HG03571 (cell line): Measurements from ENCODE around the gene BCAS3.
"Not testable (repeated sequence)": the region's sequence is repeated elsewhere in the genome, so short reads cannot be mapped to it uniquely, and the experiment has no call there.

Source experiments
- ATAC-seq: cut with Tn5 transposase; IDR thresholded peaks from one replicate; pipeline ENCODE4 v1.9.1; 2021; ENCODE audit not compliant: unreplicated experiment

BCAS3 gene

DNA sequence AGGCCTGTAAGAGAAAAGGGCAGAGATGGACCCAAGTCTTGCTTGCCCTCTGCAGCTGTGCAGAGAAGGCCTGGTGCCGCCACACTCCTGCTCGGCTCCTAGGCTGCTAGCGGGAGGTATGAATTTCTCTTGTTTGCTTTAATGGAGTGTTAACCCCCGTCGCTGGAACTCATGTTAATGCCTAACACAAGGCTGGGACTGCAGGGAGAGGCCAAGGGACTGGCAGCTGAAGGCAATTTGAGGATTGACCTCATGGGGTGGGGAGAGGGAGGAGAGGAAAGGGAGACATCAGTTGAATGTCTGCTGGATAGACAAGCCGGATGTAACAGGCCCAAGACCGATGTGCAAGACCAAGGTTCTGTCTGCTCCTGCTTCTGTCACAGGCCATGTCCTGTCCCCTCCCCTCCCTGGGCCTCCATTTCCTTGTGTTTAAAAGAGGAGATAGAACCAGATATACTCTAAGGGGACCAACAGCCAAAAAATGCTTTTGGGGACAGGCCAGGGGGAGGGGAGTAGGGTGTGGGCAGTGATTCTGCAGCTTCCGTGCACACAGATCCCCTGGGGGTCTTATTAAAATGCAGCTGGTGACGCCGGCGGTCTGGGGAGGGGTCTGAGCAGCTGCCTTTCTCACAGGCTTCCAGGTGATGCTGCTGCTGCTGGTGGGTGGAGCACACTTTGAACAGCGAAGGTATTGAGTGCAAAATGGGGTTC, 675.3 kb downstream of the BCAS3 start:
- ATAC-seq = no peak

DNA sequence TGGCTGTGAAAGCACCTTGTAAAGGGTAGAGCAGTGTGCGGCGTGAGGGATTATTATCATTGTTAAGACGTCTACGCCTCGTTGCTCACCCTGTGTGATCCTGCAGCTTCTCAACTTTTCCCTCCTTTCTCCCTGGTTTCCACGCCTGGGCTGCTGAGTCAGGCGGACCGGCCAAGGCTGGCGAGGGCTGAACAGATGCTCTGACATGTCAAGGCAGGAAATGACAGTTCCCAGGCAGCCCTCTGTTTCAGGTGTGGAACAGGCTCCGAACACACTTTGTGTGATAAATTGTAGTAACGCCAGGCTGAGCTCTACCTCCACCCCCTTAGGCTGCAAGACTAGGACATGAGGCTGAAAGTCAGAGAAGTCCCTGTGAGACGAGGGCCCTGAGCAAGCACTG, 676.0 kb downstream of the BCAS3 start:
- no peak for ATAC-seq

DNA sequence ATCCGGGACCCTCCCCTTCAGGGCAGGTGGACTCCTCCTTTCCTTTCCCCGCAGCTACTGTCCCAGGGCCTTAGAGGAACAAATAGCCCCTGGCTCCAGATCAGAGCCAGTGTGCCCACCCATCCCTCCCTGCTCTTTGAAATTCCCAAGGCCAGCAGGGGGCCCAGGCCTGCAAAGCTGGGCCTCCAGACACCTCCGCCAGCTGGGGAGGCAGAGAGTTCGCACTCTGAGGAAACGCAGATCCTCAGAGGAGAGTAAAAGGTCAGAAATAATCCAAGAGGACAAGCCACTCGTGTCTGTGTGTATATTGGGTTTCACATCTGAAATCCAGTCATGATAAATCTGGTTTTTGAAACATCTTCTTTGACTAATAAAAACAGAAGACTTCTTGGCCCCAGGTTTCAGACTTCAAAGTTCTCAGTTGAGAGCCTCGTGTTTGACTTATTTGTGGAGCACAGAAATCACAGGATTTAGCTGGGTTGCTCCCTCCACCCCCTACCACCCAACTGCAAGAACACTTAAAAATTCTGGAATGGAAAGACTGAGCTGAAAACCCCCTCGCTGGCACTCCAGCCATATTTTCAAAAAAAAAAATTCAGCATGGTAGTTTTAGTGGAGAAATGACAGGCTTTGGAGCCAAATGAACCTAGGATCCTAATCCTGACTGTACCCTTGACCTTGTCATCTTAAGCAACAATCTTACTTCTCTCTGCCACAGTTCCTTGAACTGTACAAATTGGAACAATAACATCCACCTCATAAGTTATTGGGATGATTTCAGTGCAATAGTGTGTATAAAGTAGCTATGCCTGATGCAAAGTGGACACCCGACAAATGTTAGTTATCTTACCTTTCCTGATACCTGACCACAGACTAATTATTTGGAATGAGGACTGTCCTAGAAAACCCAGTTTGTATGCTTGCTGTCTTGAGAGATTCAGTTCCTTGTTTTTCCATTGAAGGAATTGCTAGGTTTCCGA, 677.5 kb downstream of the BCAS3 start:
- ATAC-seq = no peak

DNA sequence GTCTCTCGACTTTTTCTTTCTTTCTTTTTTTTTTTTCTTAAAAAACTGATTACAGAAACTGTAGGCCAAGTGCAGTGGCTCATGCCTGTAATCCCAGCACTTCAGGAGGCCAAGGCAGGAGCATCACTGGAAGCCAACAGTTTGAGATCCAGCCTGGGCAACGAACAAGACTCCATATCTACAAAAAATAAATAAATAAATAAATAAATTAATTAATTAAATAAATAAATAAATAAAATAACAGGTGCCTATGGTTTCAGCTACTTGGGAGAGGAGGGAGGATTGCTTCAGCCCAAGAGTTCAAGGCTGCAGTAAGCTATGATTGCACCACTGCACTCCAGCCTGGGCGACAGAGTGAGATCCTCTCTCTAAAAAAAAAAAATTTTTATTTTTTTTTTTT, 679.4 kb downstream of the BCAS3 start:
- ATAC-seq = not testable (repeated sequence)

DNA sequence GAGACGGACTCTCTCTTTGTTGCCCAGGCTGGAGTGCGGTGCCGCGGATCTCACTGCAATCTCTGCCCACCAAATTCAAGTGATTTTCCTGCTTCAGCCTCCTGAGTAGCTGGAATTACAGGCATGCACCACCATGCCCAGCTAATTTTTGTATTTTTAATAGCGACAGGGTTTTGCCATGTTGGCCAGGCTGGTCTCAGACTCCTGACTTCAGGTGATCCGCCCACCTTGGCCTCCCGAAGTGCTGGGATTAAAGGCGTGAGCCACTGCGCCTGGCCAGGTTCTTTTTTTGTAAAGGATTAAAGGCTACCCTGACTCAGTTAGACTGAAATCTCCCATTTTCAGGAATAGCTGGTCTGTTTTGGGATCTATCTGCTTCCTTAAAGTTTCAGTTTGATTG, 681.9 kb downstream of the BCAS3 start:
- ATAC-seq = not testable (repeated sequence)

DNA sequence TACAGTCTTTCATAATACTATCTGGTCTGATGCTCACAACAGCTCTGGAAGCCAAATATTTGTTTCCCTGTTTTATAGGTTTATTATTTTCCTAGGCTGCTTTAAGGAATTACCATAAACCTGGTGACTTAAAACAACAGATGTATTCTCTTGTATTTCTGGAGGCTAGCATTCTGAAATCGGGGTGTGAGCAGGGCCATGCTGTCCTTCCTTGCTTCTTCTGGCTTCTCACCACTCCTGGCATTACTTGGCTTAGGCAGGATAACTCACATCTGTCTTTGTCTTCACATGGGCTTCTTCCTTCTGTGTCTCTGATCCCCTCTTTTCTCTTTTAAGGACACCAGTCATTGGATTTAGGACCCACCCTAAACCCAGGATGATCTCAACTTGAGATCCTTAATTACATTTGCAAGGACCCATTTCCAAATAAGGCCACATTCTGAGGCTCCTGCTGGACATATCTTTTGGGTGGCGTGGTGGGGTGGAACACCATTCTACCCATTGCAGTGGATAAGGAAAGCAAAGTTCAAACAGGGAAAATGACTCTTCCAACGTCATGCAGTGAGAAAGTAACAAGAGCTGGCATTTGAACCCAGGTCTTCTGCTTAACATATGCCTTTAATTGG, 682.8 kb downstream of the BCAS3 start:
- ATAC-seq = no peak

DNA sequence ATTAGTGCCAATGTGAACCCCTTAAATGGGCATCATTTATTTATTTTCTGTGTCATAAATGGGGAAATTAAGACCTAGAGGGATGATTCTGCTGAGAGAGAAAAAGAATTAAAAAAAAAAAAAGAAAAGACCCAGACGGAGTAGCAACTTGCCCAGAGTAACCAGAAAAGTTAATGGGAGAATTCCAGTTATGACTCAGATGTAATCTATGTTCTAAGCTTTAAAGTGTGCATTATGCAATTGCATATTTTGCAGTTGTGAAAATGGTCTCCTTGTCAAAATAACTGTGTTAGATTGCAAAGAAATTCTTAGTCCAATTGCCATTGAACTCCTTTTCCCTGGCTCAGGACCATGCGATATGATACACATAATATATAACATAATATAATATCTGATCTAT, 683.4 kb downstream of the BCAS3 start:
- ATAC-seq = no peak

DNA sequence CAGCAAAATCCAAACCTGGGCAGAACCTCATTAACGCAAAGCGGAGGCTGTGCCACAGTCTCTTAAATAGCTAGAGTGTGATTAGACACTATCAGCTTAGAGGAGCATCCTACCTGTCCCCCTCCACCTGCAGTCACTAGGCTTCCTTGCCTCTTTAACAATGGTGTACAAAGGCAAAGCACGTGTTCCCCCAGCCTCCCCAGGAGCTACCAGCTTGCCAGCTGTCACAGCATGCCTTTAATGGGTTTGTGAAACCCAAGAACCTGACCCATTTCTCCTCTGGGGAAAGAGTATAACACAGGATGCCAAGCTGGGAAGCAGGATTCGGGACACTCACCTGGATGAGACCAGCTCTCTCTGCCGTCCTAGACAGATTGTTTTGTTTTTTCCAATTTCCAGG, 684.7 kb downstream of the BCAS3 start:
- ATAC-seq = no peak

DNA sequence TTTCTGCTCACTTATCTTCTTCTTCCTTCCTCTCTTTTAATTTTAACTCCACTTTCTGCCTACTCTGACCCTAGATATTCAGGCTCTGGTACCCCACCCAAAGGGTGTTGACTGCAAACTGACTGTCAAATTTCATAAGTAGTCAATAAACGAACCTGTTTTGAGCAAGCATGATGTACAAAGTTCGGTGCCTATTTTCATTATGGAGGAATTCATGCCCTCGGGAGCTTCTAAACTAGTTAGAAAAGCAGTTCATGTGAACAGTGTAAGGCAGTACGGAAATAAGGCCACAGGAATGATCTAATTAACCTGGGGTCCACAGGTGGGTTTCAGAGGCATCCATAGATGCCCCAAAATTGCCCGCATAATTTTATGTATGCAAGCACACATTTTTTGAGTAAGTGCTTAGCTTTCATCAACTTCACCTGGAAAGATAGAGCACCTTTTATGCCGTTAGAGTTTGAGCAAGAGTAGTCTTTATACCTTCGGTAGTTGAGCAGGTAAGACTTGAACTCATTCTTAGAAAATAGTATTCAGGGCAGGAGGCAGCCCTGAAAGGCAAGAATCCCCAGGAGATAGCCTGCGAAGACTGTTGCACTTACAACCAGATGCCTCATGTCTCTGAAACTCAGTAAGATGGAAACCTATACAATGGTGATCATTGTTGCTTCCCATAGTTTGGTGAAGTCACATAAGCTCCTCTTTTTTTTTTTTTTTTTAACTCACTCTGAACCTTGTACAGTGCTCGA, 685.4 kb downstream of the BCAS3 start:
- ATAC-seq = no peak

DNA sequence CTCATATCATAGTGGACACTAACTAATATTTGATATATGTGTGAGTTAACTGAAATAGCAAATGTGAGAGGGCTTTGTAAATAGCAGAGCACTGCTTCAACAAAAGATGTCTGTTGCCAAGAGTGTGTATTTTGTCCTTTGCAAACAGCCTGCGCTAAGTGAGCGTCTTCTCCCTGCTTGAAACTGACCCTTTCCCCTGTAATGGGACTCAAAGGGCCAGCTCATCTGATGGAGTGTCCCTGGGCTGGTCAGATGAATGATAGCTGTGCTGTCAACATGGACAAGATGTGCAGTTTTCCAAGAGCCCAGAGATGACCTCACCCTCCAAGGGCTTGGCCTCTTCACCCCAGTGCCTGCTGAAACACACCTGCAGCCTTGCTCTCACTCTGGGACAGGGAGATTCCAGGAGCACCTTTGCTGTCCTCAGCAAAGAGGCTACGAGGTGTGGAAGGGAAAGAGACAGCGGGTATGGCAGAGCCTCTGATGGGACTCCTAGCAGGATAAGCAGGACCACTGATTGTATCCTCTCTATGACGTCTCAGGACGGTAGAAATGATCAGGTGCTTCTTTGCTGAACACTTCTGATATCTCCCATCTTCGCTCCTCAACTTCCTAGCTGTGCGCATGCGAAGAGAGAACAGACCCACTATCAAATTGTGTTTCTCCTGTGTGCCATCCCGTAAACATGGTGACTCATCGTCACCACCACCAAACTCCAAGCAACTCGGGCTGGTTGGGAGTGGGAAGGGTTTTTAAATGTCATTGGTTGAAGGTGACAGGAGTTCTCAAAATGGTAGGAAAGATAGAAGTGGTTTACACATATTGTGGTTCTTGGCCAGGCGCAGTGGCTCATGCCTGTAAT, 686.2 kb downstream of the BCAS3 start:
- ATAC-seq = no peak

DNA sequence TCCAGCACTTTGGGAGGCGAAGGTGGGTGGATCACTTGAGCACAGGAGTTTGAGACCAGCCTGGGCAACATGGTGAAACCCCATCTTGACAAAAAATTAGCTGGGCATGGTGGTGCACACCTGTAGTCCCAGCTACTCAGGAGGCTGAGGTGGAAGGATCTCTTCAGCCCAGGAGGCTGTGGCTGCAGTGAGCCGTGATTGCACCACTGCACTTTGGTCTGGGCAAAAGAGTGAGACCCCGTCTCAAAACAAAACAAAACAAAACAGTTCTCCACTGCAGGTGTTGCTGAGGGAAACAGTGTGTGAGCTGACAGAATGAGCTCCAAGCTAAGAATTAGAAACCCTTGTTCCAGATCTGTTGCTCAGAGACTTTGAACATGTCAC, 686.8 kb downstream of the BCAS3 start:
- ATAC-seq = no peak

DNA sequence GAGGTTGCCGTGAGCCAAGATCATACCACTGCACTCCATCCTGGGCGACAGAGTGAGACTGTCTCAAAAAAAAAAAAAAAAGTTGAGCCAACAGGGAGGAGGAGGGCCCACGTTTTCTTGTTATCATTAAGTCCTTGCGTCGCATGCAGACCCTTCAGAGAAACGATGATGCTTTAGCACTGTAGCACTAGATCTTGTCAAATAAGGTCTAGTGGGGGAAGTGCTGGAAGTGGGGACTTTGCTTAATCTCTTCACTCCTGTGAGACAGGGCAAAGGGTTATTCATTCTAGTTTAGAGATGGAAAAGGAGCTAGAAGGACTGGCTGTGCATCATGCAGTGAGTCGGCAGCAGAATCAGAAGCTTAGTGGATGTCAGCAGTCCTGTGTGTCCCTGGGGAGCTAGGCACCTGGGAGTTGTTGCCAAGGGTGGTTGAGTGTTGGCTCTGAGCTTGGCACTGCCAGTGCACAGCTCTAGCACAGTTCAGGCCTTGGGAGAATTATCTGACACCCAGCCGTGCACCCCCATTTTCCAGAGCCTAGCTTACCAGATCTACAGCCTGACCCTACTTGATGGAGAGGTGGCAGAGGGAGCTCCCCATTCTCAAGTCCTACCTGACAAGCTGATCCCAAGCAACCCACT, 688.5 kb downstream of the BCAS3 start:
- ATAC-seq = no peak

DNA sequence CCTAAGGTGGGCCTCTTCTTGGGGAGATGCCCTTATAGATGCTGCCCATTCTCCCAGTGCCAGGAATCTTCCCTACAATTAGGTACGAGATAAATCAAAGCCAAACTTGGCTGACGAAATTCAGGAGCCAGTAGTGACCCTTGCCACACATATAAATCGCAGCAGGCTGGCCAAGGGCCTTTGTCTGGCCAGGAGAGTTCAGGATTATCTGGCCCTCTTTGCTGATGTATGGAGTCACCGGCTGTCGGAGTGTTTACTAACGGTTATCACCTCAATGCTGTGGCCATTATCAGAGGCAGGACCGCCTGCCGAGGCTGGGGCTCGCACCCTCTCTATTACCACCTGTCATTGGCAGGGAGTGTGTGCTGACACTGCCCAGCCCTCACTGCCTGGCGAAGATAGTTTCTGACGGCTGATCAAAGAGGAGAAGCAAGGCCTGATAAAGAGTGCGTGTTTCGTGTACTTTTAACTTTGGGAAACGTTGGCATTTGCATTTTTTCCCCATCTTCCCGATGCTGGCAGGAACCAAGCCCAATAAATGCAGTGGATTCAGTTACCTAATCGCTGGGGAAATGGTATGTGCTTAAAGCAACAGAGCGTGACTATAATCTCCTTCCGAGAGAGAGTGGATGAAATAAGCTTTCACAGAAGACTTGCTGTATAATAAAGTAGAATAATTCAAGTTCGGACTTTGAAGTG, 689.2 kb downstream of the BCAS3 start:
- no peak for ATAC-seq

DNA sequence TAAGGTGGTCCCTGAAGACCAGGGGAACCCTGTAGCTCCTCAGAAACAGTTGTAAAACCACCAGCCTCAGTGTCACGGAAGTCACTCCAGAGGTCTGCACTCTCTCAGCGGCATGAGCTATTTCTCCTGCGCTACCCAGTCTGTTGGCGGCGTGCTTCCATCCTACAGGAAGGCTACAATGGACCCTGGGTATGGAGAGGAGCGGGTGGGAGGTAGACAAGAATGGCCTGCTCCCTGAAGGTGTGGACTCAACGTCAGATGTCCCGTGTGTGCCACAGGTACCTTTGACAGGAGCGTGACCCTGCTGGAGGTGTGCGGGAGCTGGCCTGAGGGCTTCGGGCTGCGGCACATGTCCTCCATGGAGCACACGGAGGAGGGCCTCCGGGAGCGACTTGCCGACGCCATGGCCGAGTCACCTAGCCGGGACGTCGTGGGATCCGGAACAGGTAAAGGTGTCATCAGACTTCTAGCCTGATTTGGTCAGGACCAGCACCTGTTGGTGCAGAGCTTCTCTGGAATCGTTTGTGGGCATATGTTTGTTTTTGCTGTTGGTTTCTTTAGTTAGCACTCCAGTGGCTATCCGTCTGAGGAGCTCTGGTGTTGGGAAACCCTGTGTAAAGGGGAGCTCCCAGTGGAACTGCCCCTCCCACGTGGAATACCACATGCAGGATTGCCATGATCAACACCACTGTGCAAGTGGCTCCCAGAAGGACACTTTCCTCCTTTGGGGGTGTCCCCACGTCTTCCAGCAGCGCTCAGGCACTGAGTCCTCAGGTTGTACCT, 690.6 kb downstream of the BCAS3 start:
- ATAC-seq = no peak

DNA sequence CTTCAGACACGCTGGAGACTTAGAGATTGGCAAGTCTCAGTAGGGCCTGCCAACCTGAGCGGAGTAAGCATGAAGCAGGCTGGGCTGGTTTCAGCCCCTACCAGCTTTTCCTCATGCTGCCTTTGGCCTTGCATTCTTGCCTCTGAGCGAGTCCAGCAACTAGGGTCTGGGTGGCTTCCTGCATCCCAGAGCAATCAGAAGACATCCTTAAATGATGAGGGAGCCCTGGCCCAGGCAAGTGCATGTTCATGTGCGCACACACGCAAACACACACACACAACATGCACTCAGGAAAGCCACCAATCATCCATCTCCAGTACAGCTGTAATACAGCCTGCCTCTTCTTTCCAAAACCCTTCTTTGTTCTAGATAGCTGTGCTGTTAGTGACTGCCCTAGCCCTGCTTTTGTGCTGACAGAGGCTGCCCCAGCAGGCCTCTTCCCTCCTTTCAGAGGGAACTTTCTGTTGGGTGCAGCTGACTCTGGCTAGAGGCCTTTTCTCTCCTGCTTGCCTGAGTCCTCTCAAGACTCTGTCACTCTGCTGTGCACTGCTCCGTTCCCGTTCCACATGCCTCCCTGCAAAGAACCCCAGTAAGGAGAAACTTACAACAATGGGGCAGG, 691.3 kb downstream of the BCAS3 start:
- ATAC-seq = no peak

DNA sequence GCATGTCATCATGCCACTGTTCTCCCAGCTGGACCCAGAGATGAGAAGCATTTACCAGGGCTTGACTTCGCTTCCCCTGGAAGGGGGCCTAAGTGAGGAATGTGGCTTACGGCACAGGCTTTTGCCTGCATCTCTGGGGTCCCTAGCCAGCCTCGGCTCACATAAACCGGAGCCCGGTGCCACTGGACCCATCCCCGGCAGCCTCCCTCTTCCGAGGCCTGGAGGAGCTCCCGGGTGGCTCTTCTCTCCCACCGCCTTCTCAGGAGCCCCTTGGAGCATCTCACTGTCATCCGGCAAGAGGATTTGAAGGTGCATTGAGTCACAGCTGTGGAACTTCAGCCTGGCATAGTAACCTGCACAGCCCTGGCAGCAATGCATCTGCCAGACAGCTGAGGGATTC, 692.1 kb downstream of the BCAS3 start:
- no peak for ATAC-seq

DNA sequence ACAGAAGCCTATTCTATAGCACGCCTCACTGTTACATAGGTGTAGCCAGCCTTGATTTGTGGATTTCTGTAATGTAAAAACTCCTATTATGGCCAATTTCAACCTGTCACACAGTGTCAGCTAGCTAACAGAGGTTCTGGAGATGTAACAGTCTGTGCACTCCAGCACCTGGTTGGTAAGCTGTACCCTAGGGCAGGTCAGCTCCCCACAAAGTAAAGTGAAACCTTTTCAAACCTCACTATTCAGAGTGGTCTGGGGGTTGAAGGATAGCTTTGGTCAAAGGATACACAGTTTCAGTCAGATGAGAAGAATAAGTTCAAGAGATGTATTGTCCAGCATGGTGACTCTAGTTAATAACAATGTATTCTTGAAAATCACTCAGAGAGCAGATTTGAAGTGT, 693.5 kb downstream of the BCAS3 start:
- ATAC-seq = no peak

DNA sequence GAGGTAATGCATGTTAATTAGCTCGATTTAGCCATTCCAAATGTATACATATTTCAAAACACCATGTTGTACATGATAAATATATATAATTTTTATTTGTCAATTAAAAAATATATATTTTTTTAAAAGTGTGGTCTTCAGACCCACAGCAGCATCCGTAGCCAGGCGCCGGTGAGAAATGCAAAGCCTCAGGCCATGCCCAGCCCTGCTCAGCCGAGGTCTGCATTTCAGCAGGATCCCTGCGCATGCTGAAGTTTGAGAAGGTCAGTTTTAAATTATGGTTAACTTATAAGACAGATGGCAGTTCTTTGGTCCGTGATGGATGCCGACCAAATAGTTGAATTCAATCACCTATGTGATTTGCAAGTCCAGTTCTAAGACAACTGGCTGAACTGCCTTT, 694.0 kb downstream of the BCAS3 start:
- ATAC-seq = no peak
